ENCODE data around the gene KRT77.

DNA sequence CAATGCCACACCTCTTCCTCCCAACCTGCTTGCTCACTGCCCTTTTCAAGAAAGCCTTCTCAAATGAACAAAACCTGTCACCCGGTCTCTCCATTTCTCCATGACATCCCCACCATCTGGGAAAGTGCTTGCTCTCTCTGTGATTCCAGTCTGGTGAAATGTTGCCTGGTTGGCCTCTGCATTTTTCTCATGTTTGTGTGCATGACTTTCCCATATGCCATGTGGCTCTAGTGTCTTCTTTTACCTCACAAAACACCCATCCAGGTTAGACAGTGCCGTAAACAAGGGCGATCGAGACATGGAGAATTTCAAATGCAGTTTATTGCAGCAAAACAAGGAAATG is 28.9 kb downstream of the KRT77 start:
- TF ChIP-seq EZH2 (IDR thresholded peaks at IDR 0.05; ENCODE audit: low read length, unreplicated experiment), result no peak
- TF ChIP-seq, protein P1, sequence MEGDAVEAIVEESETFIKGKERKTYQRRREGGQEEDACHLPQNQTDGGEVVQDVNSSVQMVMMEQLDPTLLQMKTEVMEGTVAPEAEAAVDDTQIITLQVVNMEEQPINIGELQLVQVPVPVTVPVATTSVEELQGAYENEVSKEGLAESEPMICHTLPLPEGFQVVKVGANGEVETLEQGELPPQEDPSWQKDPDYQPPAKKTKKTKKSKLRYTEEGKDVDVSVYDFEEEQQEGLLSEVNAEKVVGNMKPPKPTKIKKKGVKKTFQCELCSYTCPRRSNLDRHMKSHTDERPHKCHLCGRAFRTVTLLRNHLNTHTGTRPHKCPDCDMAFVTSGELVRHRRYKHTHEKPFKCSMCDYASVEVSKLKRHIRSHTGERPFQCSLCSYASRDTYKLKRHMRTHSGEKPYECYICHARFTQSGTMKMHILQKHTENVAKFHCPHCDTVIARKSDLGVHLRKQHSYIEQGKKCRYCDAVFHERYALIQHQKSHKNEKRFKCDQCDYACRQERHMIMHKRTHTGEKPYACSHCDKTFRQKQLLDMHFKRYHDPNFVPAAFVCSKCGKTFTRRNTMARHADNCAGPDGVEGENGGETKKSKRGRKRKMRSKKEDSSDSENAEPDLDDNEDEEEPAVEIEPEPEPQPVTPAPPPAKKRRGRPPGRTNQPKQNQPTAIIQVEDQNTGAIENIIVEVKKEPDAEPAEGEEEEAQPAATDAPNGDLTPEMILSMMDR (conservative IDR thresholded peaks at IDR 0.05; ENCODE audit: low read depth, low read length), result no peak

Measured in PC-3 (cell line).